ENCODE results near the gene MTCP1. TPM values are rescaled to one million over a fixed set of nuclear protein-coding genes. Genes with fewer than 3 reads are reported as not detected.

MTCP1 gene
- total RNA-seq, 2 donors from 2014 or later: 12.4 to 17.4 TPM

Other genes starting within 250 kb of the MTCP1 start
- gene SMIM9, start 236.5 kb downstream of the MTCP1 start, total RNA-seq: not detected
- 10 to 100 TPM; 12.4 to 32.5 TPM for gene F8A1, start 184.8 kb downstream of the MTCP1 start, total RNA-seq
- gene F8, start 48.4 kb downstream of the MTCP1 start, total RNA-seq: 1 to 10 TPM; 2.7 to 2.9 TPM
- 10 to 100 TPM; 47.2 to 62.5 TPM for gene FUNDC2, start 44.3 kb downstream of the MTCP1 start, total RNA-seq
- gene CMC4, start within 50 bp of the MTCP1 start, total RNA-seq: 1 to 10 TPM in 1 of 2 donors, not detected in 1; 1.4 TPM
- 10 to 100 TPM; 34.5 to 36.1 TPM for gene BRCC3, start 372 bp upstream of the MTCP1 start, total RNA-seq
- 10 to 100 TPM; 54.1 to 64.7 TPM for gene VBP1, start 145.3 kb upstream of the MTCP1 start, total RNA-seq
- 1 to 10 TPM; 7.5 to 8.3 TPM for gene RAB39B, start 193.4 kb upstream of the MTCP1 start, total RNA-seq

Data from natural killer cell treated with Interleukin-12 subunit alpha and Interleukin-12 subunit beta and Interleukin-15 and Interleukin-18, amount 100 ng/mL, for 72 hours (primary cell).